Adrenal gland (tissue), 5 donors: ENCODE measurements around the gene LARGE1.

Source experiments
- CTCF ChIP-seq, 6 experiments: fragments of 450-650 bp in 4 of 6; fragments of 200-600 bp in 2 of 6; sonication (generic) in 1 of 6; IDR thresholded peaks; 1 replicate in 5 of 6; 2 replicates in 1 of 6; pipeline versions ENCODE4 v1.5.1 to v1.8.0; 2016 to 2021; ENCODE audit warnings: antibody characterized with exemption in 6 of 6, mild to moderate bottlenecking in 2 of 6, moderate library complexity in 1 of 6
- POLR2A ChIP-seq, 2 donors: fragments of 450-650 bp; IDR thresholded peaks; one replicate each; pipeline ENCODE4 v1.6.1; 2017; ENCODE audit warnings: antibody characterized with exemption in 2 of 2, mild to moderate bottlenecking in 2 of 2, moderate library complexity in 1 of 2
- donor health status: DM: no; HTN: no; CAD: no.

GRCh38 chr22:33758961-33759360, 161.3 kb downstream of the LARGE1 start:
- TF ChIP-seq CTCF (IDR thresholded peaks at IDR 0.05) (no peak), POLR2A (IDR thresholded peaks at IDR 0.05) (no peak)
